ENCODE measurements around the gene KLHL12. TPM values are rescaled to one million over a fixed set of nuclear protein-coding genes. Genes with fewer than 3 reads are reported as not detected.

Gene KLHL12
- total RNA-seq, 2 donors from 2014 or later: 12.6 to 18.5 TPM

DNA sequence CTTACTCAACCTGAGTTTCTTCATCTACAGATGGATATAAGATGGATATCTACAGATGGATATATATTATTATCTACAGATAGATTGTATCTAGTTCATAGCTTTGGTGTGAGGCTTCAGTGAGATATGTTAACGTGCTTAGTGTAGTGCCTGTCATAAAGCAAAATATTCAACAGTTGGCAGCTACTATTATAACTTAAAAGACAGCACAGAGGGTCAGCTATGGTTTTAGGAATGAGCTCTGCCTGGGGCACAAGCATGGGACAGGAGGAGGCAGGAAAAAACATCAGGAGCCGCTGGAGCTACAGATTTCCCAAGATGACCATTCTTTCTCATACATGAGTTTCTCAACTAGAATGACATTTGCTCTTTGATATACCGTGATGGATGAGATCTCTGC, 41.3 kb upstream of the KLHL12 start:
- H3K9me3 ChIP-seq: no peaks in the 10 kb centered on the region
- peaks cover 10 to 30% of the 10 kb centered on the region in 2 donors for H3K4me1 ChIP-seq (ENCODE audit: control insufficient read depth in 1 of 2, low read depth in 2 of 2)
- ATAC-seq (ENCODE audit: insufficient number of reproducible peaks, low FRiP score, low read depth) (no peak), DNase-seq (ENCODE audit: low spot score) (no peak)
- H3K4me3 ChIP-seq: peak overlapping the region; percentile 95
- peak overlapping the region in 1 of 2 donors; percentile 82 for H3K27ac ChIP-seq
- H3K36me3 ChIP-seq: no peaks in the 10 kb centered on the region
- TF ChIP-seq CTCF (IDR thresholded peaks at IDR 0.05): no peak
- no peaks in the 10 kb centered on the region for H3K27me3 ChIP-seq (replicated peaks; ENCODE audit: insufficient read depth)

- peak overlapping the region; percentile 95 for H3K4me3 ChIP-seq
- peak overlapping the region; percentile 61 to 82 for H3K27ac ChIP-seq
- no peaks in the 10 kb centered on the region for H3K27me3 ChIP-seq (replicated peaks; ENCODE audit: insufficient read depth)
- ATAC-seq (ENCODE audit: insufficient number of reproducible peaks, low FRiP score, low read depth) (no peak), DNase-seq (ENCODE audit: low spot score) (no peak)
- TF ChIP-seq CTCF (IDR thresholded peaks at IDR 0.05): no peak
- peaks cover under 1% of the 10 kb centered on the region for H3K36me3 ChIP-seq
- H3K4me1 ChIP-seq (ENCODE audit: control insufficient read depth in 1 of 2, low read depth in 2 of 2): peaks cover 10 to 30% of the 10 kb centered on the region in 2 donors
- H3K9me3 ChIP-seq: no peaks in the 10 kb centered on the region
Measured at GRCh38 chr1:202967684-202968281, 40.7 kb upstream of the KLHL12 start.

DNA sequence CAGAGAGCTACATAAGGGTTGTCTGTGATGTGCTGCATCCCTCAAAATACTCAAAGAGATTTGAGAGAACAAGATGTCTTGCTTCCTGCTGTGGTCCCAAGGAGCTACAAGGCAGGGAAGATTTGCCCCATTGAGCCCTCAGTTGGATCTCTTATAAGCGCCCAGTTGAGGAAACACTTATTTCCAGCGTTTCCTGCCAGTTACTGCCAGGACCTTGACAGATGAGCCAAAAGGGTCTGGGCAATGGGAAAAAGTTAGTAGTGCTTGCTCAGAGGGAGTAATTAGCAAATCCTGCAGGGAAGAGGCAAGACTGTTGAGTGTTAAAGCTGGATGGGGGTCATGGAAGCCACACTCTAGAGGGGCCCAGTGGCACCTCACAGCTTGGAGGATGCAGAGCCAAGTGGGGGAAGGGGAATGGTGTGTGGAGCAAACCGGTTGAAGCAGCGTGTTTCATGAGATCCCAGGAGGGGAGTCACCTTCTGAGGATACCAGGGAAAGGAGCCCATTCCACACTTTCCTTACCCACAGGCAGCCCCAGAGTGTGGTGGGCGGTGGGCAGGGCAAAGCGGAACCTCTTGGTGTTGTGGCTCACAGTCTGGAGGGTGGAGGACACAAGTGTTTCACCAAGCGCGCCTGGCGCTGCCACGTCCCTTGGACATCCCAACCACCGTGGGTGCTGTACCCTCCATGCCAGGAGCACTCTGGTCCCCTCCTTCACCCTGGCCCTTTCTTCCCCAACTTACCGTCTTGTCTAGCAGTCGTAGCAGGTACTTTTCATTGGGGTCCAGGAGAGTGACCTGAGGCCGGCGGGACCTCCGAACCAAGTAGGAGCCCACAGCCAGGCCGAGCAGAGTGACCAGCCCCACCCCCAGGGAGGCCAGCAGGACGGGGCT, 39.2 kb upstream of the KLHL12 start:
- Histone ChIP-seq H3K27ac (peak overlapping the region; percentile 82 to 95), H3K4me3 (peak overlapping the region; percentile 95), H3K4me1 (ENCODE audit: control insufficient read depth in 1 of 2, low read depth in 2 of 2) (peaks cover 10 to 30% of the 10 kb centered on the region in 2 donors), H3K9me3 (no peaks in the 10 kb centered on the region), H3K27me3 (replicated peaks; ENCODE audit: insufficient read depth) (no peaks in the 10 kb centered on the region), H3K36me3 (peaks cover 8% of the 10 kb centered on the region)
- DNase-seq (ENCODE audit: low spot score): no peak
- no peak for TF ChIP-seq CTCF (IDR thresholded peaks at IDR 0.05)
- no peak for ATAC-seq (ENCODE audit: insufficient number of reproducible peaks, low FRiP score, low read depth)

- H3K9me3 ChIP-seq: no peaks in the 10 kb centered on the region
- H3K27ac ChIP-seq: no peak overlapping the region
- DNase-seq (ENCODE audit: low spot score) (no peak), ATAC-seq (ENCODE audit: insufficient number of reproducible peaks, low FRiP score, low read depth) (no peak)
- no peak for TF ChIP-seq CTCF (IDR thresholded peaks at IDR 0.05)
- no peaks in the 10 kb centered on the region for H3K27me3 ChIP-seq (replicated peaks; ENCODE audit: insufficient read depth)
- peaks cover 8% of the 10 kb centered on the region for H3K36me3 ChIP-seq
- peaks cover 10 to 30% of the 10 kb centered on the region in 2 donors for H3K4me1 ChIP-seq (ENCODE audit: control insufficient read depth in 1 of 2, low read depth in 2 of 2)
- no peak overlapping the region for H3K4me3 ChIP-seq
Measured at GRCh38 chr1:202965422-202965821, 38.4 kb upstream of the KLHL12 start.

DNA sequence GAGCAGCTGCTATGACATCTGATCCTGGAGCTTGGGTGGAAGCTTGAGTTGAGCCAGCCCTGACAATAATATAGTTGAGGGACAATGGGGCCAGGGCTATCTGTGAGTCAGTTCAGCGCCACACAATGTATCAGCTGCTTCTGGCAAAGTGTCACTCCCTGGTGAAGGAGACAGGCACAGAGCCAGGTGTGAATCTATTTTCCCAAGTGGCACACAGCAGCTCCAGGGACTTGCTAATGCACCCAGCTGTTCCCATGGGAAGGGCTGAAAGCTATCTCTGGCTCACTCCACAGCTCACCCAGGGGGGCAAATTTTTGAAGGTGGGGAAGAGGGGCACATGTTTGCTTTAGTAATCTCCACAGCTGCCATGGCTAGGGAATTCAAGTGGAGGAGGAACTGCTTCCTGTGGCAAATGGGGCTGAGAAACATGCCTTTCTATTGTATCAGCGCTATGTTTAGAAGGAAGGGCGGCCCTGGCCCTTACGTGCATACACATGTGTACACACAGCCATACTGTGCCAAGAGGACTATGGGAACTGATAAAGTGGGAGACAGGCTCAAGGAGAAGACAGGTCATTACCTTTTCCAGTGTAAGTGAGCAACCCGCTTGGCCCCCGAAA, 37.9 kb upstream of the KLHL12 start:
- Histone ChIP-seq H3K36me3 (peaks cover 8% of the 10 kb centered on the region), H3K4me1 (ENCODE audit: control insufficient read depth in 1 of 2, low read depth in 2 of 2) (peaks cover 10 to 30% of the 10 kb centered on the region in 2 donors), H3K27me3 (replicated peaks; ENCODE audit: insufficient read depth) (no peaks in the 10 kb centered on the region), H3K27ac (no peak overlapping the region), H3K9me3 (no peaks in the 10 kb centered on the region), H3K4me3 (no peak overlapping the region)
- no peak for TF ChIP-seq CTCF (IDR thresholded peaks at IDR 0.05)
- DNase-seq (ENCODE audit: low spot score): no peak
- ATAC-seq (ENCODE audit: insufficient number of reproducible peaks, low FRiP score, low read depth): no peak
